ENCODE data around the gene ADCY1.

The ADCY1 gene

DNA sequence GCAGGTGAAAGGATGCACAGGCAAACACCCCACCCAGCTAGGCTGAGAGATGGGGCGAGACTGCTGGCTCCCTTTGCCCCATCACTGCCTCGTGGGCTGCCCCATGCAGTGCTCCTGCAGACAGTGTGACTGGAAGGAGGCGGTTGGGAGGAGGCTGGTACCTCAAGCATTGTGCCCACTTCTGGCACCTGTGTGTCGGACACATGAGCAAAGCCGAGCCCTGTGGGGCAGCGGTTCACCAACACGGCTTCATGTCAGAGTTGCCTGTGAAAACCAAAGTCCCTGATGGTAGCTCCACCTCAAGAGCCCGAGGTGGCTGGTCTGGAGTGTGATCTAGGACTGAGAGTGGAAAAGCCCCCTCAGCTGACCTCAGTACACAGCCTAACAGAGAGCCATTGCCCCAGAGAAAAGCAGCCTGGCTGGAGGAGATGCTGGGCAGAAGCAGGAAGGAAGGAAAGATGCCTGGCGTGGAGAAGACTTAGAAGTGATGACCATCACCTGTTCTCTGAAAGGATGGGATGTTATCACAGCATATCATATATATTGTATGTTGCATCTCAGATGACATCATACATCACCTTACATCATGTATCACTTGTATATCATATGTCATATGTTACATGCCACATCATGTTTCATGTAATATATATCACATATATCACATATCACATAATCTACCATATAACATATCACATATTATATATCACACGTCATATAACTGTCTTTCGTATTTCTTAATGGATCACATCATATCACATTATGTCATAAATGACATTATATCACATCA, 75.6 kb downstream of the ADCY1 start:
- DNase-seq (ENCODE audit: insufficient read length, low spot score) (no peak), FAIRE-seq (no peak)

- FAIRE-seq (no peak), DNase-seq (ENCODE audit: insufficient read length, low spot score) (no peak)
Measured at GRCh38 chr7:45650404-45651394, 76.5 kb downstream of the ADCY1 start.

- DNase-seq (ENCODE audit: insufficient read length, low spot score) (no peak), FAIRE-seq (no peak)
Measured at GRCh38 chr7:45651540-45651939, 77.4 kb downstream of the ADCY1 start.

GRCh38 chr7:45652630-45653029, 78.5 kb downstream of the ADCY1 start:
- FAIRE-seq (no peak), DNase-seq (ENCODE audit: insufficient read length, low spot score) (no peak)

DNA sequence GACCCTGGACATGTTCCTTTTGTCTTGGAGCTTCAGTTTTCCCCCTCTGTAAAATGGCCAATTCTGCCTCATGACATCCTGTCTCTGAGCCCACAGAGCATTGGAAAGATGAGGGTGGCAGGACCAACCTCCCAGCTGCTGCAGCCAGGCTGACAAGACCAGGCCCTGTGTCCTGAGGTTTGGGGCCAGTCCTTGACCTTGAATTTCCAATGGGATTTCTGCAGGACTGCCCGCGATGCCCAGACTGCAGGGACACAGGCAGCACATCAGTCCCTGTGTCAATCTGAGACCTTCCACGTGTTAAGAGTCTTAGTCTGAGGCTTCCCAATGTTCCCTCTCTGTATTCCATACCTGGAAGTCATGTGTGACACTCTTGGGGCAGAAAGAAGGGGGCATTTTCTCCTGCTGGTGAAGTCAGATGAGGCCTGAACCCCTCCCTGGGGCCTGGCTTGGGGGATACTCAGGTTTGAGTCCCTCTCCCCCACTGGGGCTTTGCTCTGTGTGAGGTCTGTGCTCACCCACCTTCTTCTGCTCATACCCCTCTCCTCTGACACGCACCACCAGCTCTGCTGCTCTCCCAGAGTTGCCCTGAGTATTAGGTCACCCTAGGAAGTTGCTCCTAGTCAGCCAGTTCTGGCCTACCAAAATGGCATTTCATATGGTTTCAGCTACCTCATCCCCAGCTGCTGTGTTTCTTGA, 79.2 kb downstream of the ADCY1 start:
- DNase-seq (ENCODE audit: insufficient read length, low spot score) (no peak), FAIRE-seq (no peak)

GRCh38 chr7:45654341-45654740, 80.2 kb downstream of the ADCY1 start:
- no peak for FAIRE-seq

GRCh38 chr7:45655539-45655938, 81.4 kb downstream of the ADCY1 start:
- no peak for DNase-seq (ENCODE audit: insufficient read length, low spot score)

More at GRCh38 chr7:45654341-45654740, 80.2 kb downstream of the ADCY1 start:
- no peak for DNase-seq (ENCODE audit: insufficient read length, low spot score)

DNA sequence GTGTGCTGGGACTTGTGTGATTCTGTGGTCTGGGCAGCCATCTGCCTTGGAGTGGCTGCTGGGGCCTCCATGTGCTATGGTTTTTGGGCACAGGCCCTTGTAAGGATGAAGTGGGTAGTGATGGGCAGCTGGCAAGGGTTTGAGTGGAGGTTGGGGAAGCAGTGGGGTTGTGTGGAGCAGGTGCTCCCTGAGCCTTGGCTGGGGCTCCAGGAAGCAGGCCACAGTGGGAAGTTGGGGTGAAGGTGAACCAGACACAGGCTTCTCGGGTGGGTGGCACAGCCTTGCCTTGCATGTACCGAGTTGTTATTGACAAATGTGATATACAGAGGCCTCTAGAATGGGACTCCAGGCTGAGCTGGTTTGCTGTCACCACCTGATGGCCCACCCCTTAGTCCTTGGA, 82.3 kb downstream of the ADCY1 start:
- FAIRE-seq (no peak), DNase-seq (ENCODE audit: insufficient read length, low spot score) (no peak)

More at GRCh38 chr7:45655539-45655938, 81.4 kb downstream of the ADCY1 start:
- no peak for FAIRE-seq

DNA sequence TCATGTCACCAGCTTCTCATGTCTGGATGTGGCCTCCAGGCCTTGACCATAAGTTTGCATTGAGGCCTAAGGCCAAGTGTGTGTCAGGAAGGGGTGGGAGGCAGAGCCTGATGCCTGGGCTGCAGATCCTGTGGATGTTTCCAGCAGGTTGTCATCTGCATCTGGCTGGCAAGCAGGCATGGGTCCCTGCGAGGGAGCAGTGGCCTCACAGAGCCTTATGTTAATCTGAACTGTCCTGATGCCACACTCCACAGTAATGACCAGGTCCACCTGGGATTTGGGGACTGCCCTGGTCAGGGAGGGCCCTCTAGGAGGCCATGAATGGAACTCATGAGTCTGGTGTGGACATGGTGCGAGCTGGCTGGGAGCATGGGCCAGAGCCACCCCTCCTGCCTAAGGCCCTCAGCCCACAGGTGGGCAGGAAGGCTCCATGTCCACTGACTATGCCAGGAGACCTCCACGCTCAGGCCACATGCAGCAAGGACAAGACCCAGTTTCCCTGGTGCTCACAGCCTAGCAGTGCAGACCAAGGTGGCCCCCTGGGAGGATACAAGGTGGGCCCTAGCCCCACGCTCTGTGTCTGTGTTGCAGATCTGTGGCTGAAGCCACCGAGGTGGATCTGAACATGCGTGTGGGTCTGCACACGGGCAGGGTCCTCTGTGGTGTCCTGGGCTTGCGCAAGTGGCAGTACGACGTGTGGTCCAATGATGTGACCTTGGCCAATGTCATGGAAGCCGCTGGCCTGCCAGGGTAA, 83.1 kb downstream of the ADCY1 start:
- FAIRE-seq (no peak), DNase-seq (ENCODE audit: insufficient read length, low spot score) (no peak)

DNA sequence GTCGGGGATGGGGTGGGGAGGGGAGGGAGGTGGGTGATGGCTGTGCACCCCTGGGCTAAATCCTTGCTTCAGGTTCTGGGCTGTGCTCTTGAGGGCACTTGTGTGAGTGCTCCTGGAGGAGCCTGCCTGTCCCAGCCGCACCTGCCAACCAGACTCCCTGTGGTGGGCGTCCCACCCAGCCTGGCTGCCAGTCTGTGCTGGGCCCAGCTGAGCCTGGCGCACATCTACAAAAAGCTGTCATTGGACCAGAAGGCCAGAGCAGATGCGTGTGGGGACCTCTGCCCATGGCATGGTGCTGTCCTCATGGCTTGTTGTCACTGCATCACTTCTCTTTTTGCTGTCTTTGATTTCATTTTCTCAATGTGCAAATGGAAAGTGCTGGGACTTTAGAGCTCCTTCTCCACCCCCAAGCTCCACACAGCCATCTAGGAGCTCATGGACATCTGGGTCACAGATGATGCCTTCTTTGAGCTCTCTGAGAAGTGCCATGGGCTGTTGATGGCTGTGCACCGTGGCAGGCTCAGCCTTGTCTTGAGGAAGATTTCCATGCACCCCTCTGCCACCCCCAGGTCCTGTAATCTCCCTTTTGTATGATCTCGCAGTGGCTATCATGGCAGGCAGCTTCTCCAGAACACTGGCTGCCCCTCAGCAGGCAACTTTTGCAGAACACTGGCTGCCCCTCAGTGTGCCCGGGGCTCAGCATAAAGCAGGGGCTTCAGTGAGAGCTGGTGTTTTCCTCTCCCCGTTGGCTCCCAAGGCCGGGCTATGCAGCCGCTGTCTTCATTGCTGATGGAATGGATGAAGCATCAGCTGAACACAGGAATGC, 83.9 kb downstream of the ADCY1 start:
- DNase-seq (ENCODE audit: insufficient read length, low spot score) (no peak), FAIRE-seq (no peak)

DNA sequence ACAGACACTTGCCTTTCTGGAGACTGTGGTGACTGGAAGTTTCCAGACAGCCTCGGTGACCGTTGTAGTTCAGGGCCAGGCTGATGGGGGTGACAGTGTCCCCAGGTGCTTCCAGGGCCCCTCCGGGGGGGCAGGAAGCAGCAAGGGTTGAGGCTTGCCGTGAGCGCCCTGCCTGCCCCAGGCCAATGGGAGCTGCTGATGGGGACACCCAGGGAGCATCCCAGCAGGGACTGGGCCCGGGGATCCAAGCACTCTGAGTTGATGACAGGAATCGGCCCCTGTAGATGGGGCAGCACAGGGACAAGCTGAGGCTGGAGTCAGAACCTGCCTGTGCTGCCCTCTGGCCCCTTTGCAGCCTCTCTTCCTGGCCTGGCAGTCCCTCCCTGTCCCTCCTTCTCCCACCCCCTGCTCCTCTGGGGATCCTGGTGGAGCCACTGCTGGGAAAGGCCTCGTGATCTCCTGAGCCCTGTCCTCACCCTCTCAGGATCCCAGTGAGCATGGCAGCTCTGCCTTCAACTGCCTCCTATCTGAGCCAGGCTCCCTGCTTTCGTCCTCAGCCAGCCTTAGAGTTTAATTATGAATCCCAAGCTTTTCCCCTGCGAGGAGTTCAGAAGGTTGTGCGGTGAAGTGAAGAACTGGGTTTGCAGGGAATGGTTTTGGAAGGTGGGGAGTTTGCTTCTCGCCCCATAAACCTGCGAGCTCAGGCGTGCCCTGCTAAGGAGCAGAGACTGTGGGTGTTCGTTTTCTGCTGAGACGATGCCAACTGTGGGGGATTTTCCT, 84.7 kb downstream of the ADCY1 start:
- DNase-seq (ENCODE audit: insufficient read length, low spot score) (no peak), FAIRE-seq (no peak)

DNA sequence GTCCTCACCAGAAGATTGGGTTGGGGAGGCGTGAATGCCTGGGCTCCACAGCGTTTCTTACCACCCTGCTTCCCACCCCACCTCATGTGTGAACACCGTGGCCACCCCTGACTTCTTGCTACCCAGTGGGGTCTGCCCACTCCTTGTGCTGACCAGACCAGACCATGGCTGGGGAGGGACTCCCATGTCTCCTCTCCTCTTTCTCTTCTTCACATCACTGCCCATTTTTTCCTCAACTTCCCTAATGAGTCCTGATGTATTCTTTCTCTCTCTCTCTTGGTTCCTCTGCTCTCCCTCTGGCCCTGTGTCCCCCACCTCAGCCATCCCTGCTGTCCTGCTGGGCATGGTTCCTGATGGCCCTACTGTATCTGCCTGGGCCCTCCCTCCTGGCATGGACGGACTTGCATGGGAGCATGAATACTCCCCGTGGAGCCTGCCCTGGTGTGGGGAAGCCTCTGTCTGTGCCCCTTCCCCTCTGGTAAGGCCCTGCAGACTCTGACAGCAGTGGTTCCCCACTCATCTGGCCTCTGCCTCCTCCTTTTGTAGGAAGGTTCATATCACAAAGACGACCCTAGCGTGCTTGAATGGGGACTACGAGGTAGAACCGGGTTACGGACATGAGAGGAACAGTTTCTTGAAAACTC, 85.5 kb downstream of the ADCY1 start:
- FAIRE-seq: no peak
- DNase-seq (ENCODE audit: insufficient read length, low spot score): no peak

DNA sequence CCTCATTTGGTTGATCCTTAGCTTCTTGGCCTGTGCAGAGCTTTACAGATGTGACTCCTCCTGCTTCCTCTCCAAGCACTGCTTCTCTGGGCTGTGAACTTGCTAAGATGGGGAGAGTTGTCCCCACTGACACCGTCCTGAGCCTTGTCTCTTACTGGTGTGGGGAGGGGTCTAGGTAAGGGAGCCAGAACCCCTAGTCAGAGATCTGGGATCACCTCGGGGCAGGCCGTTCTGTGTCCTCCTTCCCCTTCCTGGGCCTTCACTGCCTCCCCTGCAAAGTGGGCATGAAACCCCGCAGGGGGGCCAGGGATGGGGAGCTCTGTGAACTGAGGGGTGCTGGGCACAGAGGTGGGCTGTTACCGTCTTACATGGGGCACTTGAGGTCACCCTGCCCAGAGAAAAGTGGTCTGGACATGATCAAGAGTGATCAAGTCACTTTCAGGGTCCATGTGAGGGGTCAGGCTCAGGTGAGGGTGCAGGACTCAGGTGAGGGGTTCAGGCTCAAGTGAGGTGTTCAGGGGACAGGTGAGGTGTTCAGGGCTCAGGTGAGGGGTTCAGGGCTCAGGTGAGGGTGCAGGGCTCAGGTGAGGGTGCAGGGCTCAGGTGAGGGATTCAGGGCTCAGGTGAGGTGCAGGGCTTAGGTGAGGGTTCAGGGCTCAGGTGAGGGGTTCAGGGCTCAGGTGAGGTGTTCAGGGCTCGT, 86.2 kb downstream of the ADCY1 start:
- no peak for FAIRE-seq
- DNase-seq (ENCODE audit: insufficient read length, low spot score): no peak

GRCh38 chr7:45660901-45661211, 86.7 kb downstream of the ADCY1 start:
- DNase-seq (ENCODE audit: insufficient read length, low spot score) (no peak), FAIRE-seq (no peak)

DNA sequence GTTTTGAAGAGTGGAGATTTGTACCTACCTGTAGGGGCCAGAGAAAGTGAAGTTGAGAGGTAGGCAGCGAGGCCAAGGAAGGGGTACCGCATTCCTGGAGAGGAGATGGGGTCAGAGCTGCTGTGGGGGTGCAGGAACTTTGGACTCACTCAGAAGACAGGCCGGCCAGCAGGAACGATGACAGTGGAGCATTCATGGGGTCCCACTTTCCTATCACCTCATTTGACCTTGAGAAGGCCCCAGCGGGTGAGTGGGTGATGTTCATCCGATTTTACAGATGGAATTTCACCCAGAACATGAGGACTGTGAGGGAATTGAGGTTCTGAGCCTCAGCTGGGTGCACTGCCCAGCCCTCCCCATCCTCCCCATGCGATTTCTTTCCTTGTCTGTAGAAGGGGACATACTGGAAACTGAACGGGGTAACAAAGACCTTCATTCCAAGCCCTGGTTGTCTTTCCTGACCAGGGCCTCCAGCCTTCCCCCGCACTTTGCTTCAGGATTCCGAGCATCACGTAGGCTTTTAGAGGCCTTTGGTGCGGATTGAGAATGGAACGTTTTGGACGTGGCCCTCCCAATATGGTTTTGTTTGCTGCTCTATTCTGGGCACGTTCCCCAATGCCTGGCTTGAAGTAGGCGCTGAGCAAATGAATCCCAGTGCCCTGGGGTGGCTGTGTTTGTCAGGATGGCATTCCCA, 87.3 kb downstream of the ADCY1 start:
- FAIRE-seq: no peak
- DNase-seq (ENCODE audit: insufficient read length, low spot score): no peak

DNA sequence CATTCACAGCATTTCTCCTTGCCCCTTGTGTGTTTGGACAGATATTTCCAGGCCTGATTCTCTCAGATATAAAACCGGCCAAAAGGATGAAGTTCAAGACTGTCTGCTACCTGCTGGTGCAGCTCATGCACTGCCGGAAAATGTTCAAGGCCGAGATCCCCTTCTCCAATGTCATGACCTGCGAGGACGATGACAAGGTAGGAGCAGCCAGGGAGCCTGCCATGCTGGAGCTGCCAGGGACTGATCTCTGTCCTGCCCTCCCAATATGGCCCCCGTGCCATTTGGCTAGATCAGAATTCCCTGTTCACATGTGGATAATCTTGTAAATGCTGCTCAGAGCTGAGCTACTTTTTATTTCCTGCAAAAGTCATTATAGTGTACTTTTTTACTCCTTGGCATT, 87.8 kb downstream of the ADCY1 start:
- no peak for DNase-seq (ENCODE audit: insufficient read length, low spot score)
- no peak for FAIRE-seq

- FAIRE-seq (no peak), DNase-seq (ENCODE audit: insufficient read length, low spot score) (no peak)
Measured at GRCh38 chr7:45662540-45663166, 88.5 kb downstream of the ADCY1 start.

All from HTR-8/SVneo (cell line).